Neural progenitor cell (in vitro differentiated cells): ENCODE results near the gene SAMD13.

Experiments
- CTCF ChIP-seq: fragments of 200-600 bp; sonication (generic); IDR thresholded peaks from 2 replicates; pipeline ENCODE4 v1.5.1; 2017; ENCODE audit warnings: antibody characterized with exemption, mild to moderate bottlenecking
- EZH2 ChIP-seq: fragments of 200-600 bp; sonication (generic); IDR thresholded peaks from 2 replicates; pipeline ENCODE4 v1.6.1; 2017; ENCODE audit warnings: antibody characterized with exemption, mild to moderate bottlenecking, moderate library complexity

- TF ChIP-seq EZH2 (no peak), CTCF (no peak)
Measured at GRCh38 chr1:84280912-84281311, 20.6 kb upstream of the SAMD13 start.
